Measurements from ENCODE around the gene HLA-DPA1. TPM values are rescaled to one million over a fixed set of nuclear protein-coding genes. Genes with fewer than 3 reads are reported as not detected.

The HLA-DPA1 gene
- total RNA-seq, 4 donors from 2014 or later = 21.1 to 101 (median 91.3) TPM

GRCh38 chr6:33029328-33030184, 43.9 kb downstream of the HLA-DPA1 start:
- no peaks in the 10 kb centered on the region for H3K4me1 ChIP-seq
- 48% methylated on average over 6 of the region's 6 CpGs for WGBS
- peak overlapping the region; percentile 62 for H3K27ac ChIP-seq
- no peaks in the 10 kb centered on the region for H3K9me3 ChIP-seq
- no peak for DNase-seq (ENCODE audit: low spot score in 2 of 2)
- TF ChIP-seq CTCF (IDR thresholded peaks at IDR 0.05) (no peak), EP300 (IDR thresholded peaks at IDR 0.05) (no peak), POLR2AphosphoS5 (IDR thresholded peaks at IDR 0.05) (no peak), POLR2A (IDR thresholded peaks at IDR 0.05) (no peak)
- H3K27me3 ChIP-seq = no peaks in the 10 kb centered on the region
- H3K4me3 ChIP-seq = no peak overlapping the region
- no peaks in the 10 kb centered on the region for H3K36me3 ChIP-seq

- DNase-seq (ENCODE audit: low spot score in 2 of 2) = no peak
- Histone ChIP-seq H3K4me3 (no peak overlapping the region), H3K9me3 (no peaks in the 10 kb centered on the region), H3K27me3 (no peaks in the 10 kb centered on the region), H3K4me1 (no peaks in the 10 kb centered on the region), H3K36me3 (no peaks in the 10 kb centered on the region), H3K27ac (peak overlapping the region; percentile 47)
- WGBS = 7% methylated on average over 1 of the region's 1 CpG
- TF ChIP-seq POLR2A (IDR thresholded peaks at IDR 0.05) (no peak), POLR2AphosphoS5 (IDR thresholded peaks at IDR 0.05) (no peak), EP300 (IDR thresholded peaks at IDR 0.05) (no peak), CTCF (IDR thresholded peaks at IDR 0.05) (no peak)
Observed at GRCh38 chr6:33028220-33028849, 45.1 kb downstream of the HLA-DPA1 start.

- Histone ChIP-seq H3K27me3 (no peaks in the 10 kb centered on the region), H3K4me1 (peaks cover 4% of the 10 kb centered on the region), H3K36me3 (no peaks in the 10 kb centered on the region), H3K9me3 (no peaks in the 10 kb centered on the region), H3K27ac (no peak overlapping the region), H3K4me3 (no peak overlapping the region)
- TF ChIP-seq EP300 (IDR thresholded peaks at IDR 0.05) (no peak), CTCF (IDR thresholded peaks at IDR 0.05) (no peak)
- DNase-seq (ENCODE audit: low spot score in 2 of 2) = no peak
Observed at GRCh38 chr6:33024521-33024920, 48.9 kb downstream of the HLA-DPA1 start.

- TF ChIP-seq CTCF (IDR thresholded peaks at IDR 0.05) (no peak), POLR2A (IDR thresholded peaks at IDR 0.05) (no peak), EP300 (IDR thresholded peaks at IDR 0.05) (no peak), POLR2AphosphoS5 (IDR thresholded peaks at IDR 0.05) (no peak)
- Histone ChIP-seq H3K9me3 (no peaks in the 10 kb centered on the region), H3K4me3 (no peak overlapping the region), H3K27ac (no peak overlapping the region), H3K36me3 (no peaks in the 10 kb centered on the region), H3K4me1 (peaks cover 8% of the 10 kb centered on the region), H3K27me3 (no peaks in the 10 kb centered on the region)
- 62% methylated on average over 3 of the region's 3 CpGs for WGBS
- no peak for DNase-seq (ENCODE audit: low spot score in 2 of 2)
Observed at GRCh38 chr6:33023536-33023935, 49.9 kb downstream of the HLA-DPA1 start.

- H3K9me3 ChIP-seq = no peaks in the 10 kb centered on the region
- no peak for TF ChIP-seq EP300 (IDR thresholded peaks at IDR 0.05)
- no peak for TF ChIP-seq POLR2A (IDR thresholded peaks at IDR 0.05)
- no peak for TF ChIP-seq POLR2AphosphoS5 (IDR thresholded peaks at IDR 0.05)
- TF ChIP-seq CTCF (IDR thresholded peaks at IDR 0.05) = no peak
- WGBS = 93% methylated on average over 9 of the region's 11 CpGs
- H3K36me3 ChIP-seq = no peaks in the 10 kb centered on the region
- peaks cover 8% of the 10 kb centered on the region for H3K4me1 ChIP-seq
- H3K27ac ChIP-seq = no peak overlapping the region
- no peak overlapping the region for H3K4me3 ChIP-seq
- H3K27me3 ChIP-seq = no peaks in the 10 kb centered on the region
- no peak for DNase-seq (ENCODE audit: low spot score in 2 of 2)
Observed at GRCh38 chr6:33021917-33022316, 51.5 kb downstream of the HLA-DPA1 start.

Data from suprapubic skin (tissue), 4 donors.